TTC549 (cell line): ENCODE results near the gene VCL.
"Not testable (repeated sequence)": the region's sequence is repeated elsewhere in the genome, so short reads cannot be mapped to it uniquely, and the experiment has no call there.

Experiments used
- FAIRE-seq: peaks from 2 replicates; lab custom pipeline; 2012; peaks lifted over from hg19 to GRCh38; lab: Jason Lieb, UNC

The VCL gene

DNA sequence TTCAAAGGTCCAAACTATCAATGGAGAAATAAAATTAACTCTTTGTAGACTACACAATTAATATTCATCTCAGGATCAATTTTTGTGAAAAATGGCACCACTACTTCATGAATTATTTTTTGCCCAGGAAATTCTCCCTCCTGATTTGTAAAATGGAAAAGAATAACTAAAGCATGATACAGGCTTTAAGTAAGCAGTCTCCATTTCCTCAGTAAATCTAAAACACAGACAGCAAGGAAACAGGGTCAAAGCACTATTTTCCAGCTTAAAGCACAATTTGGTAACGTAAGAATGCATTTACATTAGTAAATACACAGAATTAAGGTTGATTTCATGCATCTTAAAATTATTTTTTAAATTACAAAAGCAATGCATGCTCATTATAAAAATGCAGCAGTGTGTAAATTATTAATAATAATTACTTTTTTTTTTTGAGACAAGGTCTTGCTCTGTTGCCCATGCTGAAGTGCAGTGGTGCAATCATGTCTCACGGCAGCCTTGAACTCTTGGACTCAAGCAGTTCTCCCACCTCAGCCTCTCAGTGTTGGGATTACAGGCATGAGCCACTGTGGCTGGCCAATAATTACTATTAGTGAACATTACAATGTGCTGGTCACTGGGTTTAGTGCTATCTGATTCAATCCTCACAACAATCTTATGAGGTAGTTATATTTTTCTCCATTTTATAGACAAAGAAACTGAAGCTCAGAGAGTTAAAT lies 26.1 kb upstream of the VCL start:
- FAIRE-seq: no peak

- FAIRE-seq: no peak
Measured at GRCh38 chr10:73973427-73973826, 24.5 kb upstream of the VCL start.

DNA sequence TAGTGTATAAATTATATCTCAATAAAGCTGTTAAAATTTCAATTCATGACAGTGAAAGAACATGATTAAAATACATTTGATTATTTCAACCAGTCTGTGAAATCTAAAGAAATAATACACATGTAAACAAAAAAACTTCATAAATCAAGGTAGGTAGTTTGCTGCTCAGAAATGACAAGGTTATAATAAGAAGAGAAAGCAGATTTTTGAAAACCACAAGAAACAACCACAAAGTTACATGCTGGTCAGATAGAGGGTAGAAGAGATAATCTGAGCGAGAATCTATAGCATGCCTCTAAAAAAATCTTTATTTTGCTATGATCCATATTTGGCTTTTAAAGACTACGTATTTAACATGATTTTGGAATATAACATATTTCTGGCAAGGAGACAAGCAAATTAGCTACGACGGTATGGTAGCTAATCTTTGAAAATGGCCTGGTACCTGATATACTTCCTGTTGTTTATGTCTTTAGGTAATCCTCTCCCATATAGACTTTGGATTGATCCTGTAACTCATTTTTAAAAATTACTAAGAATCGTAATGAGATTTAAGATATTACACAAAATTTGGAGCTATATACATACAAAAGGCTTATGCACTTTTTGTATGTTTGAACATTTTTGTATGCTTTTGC lies 23.5 kb upstream of the VCL start:
- no peak for FAIRE-seq

DNA sequence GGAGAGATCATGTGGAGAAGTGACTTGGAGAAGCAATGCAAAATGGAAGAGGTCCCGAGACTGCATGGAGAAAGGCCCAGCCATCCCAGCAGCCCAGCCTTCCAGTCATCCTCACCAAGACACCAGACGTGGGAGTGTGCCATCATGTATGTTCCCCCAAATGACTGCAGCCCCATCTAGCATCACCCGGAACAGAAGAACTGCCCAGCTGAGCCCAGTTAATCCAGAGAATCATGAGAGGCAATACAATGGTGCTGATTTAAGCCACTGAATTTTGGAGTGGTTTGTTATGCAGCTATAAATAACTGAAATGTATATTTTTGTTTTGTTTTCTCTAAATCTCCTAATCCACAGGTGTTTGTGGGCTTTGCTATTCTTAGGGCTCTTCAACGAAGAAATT lies 22.5 kb upstream of the VCL start:
- no peak for FAIRE-seq

GRCh38 chr10:73979141-73979808 lies 18.6 kb upstream of the VCL start:
- no peak for FAIRE-seq

- no peak for FAIRE-seq
Measured at GRCh38 chr10:73979809-73980433, 18.0 kb upstream of the VCL start.

DNA sequence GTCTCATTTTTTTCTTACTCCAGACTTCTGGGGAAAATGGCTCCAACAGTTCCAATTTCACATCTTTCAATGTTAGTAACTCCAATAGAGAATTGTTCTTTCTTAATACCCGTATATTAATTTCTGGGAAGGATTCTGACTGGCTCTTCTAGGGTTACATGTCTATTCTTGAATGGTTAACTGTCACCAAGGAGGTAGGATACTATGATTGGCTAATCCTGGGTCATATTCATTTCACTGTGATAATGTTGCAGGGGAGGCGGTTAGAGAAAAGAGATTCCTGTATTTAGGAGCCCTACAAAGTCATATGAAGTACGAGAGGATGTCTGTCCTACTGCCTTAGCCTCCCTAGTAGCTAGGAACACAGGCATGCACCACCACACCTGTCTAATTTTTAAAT lies 16.1 kb upstream of the VCL start:
- no peak for FAIRE-seq

- no peak for FAIRE-seq
Measured at GRCh38 chr10:73983096-73984047, 14.5 kb upstream of the VCL start.

- FAIRE-seq: no peak
Measured at GRCh38 chr10:73989594-73990150, 8.2 kb upstream of the VCL start.

DNA sequence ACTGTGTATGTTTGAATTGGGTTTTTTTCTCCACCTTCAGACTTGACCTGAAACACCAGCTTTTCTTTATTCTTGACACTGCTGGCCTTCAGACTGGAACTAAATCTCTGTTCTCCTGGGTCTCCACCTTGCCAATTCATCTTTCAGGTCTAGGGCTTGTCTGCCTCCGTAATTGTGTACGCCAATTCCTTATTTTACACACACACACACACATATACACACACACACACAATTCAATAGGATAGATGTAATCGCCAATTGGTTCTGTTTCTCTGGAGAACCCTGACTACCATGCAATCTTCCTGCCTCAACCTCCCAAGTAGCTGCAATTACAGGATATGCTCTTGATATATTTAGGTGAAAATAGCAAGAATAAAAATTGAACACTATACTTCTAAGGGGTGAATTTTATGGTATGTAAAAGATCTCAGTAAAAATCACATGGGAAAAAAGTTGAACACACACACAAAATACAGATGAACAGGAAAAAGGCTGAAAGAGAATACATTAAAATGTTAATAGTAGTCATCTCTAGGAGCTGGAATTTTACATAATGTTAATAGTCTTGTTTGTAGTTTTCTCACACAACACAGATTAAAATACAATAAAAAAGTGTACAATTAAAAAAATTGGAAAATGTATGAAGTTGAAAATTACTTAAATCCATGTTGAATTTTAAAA lies 6.6 kb upstream of the VCL start:
- FAIRE-seq: no peak

GRCh38 chr10:73991884-73992245 lies 6.1 kb upstream of the VCL start:
- FAIRE-seq: no peak

- FAIRE-seq: no peak
Measured at GRCh38 chr10:73992899-73993788, 4.8 kb upstream of the VCL start.

- no peak for FAIRE-seq
Measured at GRCh38 chr10:73995035-73995358, 2.9 kb upstream of the VCL start.

- no peak for FAIRE-seq
Measured at GRCh38 chr10:73997461-73997786, 492 bp upstream of the VCL start.

- FAIRE-seq: no peak
Measured at GRCh38 chr10:73998623-73998928, 660 bp downstream of the VCL start.

DNA sequence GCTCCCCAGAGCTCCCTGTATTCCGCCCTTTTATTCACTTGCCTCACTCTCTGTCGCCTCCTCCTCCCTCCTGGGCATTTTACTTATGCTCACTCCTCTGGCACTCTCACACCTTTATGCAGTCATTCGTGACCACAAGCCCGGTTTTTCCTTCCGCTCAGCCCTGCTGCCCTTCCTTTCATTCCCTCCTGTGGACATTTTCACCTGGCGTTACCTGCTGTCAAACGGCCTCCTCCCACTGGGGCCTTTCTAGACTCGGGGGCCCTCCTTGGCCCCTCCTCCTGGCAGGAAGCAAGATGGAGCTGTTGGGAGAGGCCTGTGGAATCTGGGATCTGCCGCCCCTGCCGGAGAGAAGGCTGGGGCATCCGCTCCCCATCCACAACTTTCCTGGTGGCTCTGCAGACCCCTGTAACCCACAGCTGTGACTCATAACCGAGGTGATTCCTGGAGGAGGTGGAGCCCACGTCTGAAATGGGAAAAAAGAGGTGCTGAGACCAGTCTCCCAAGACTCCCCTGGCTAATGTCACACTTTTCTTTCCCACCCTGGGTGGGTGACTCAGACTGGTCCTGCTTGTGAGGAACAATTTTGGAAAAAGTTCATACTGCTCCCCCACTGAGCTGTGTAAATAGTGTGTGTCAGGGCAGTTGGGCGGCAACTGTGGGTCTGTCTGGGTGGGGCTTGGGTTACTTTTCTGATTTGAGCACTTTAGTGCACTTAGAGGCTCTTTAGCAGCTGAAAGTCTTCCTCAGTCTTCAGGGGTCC lies 1.2 kb downstream of the VCL start:
- FAIRE-seq: no peak

GRCh38 chr10:73999703-74000102 lies 1.8 kb downstream of the VCL start:
- no peak for FAIRE-seq

GRCh38 chr10:74000244-74000643 lies 2.3 kb downstream of the VCL start:
- FAIRE-seq: not testable (repeated sequence)

DNA sequence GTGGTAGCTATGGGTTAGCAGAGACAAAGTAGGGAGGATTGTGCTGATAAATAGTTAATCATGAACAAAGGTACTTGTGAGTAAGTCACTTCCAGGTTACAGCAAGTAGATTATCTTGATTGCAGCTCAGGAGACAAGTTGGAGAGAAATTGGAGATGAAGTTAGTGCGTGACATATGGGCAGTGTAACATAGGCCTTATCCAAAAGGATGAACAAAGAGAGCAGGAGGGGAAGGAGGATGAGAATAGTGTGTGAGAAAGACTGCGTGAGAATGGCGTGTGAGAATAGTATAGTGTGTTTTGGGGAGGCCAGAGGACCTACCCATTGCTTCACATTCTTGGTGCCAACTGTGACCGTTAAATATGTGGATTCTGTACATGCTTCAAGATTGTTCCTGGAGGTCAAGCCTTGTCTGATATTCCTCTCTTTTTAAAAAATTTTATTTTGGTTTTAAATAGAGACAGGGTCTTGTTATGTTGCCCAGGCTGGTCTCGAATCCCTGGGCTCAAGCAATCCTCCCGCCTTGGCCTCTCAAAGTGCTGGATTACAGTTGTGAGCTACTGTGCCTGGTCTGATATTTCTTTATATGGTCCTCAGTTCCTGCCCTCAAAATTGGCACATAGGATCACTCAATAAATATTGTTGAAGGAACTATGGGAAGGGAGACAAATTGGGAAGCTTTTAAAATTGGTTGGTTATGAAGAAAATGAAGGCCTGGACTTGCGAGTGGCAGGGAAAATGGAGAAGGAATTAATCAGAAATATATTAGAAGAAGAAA lies 3.2 kb downstream of the VCL start:
- no peak for FAIRE-seq
